Mammary epithelial cell (primary cell): ENCODE measurements around the gene FBLN2.

ENCODE experiments used
- CTCF ChIP-seq, 2 donors: IDR thresholded peaks in 1 of 2; conservative IDR thresholded peaks in 1 of 2; 2 replicates each; pipeline ENCODE4 v1.5.1; 2011 to 2012; ENCODE audit warnings: inconsistent platforms in 2 of 2, low read length in 2 of 2, mild to moderate bottlenecking in 2 of 2, control low read depth in 1 of 2, low read depth in 1 of 2; ENCODE audit not compliant: insufficient read depth in 1 of 2; ENCODE audit errors: extremely low read depth in 1 of 2
- EZH2 ChIP-seq: IDR thresholded peaks from 2 replicates; pipeline ENCODE4 v1.6.1; 2012; ENCODE audit warnings: low read length, inconsistent platforms, borderline replicate concordance

- TF ChIP-seq CTCF (conservative IDR thresholded peaks at IDR 0.05 in 1 of 2, IDR thresholded peaks at IDR 0.05 in 1 of 2; ENCODE audit: extremely low read depth in 1 of 2, insufficient read depth in 1 of 2, low read depth in 1 of 2, low read length in 2 of 2), result no peak
- TF ChIP-seq EZH2, result no peak
These were observed 5.7 kb upstream of the FBLN2 start for GRCh38 chr3:13543253-13543652.
